Myocyte (in vitro differentiated cells): ENCODE data around the gene SENP6. TPM values are rescaled to one million over a fixed set of nuclear protein-coding genes. Genes with fewer than 3 reads are reported as not detected.
A peak's percentile ranks its signal among the peaks of the same experiment; 100 is the strongest.
"Not testable (repeated sequence)": the region's sequence is repeated elsewhere in the genome, so short reads cannot be mapped to it uniquely, and the experiment has no call there.

Source experiments
- DNase-seq: peaks from one replicate; pipeline ENCODE4 v3.0.0-alpha.2; 2012; ENCODE audit warnings: low read depth
- polyA plus RNA-seq: library from polyadenylated mRNA; unstranded; fragments of >200 nt; gene quantifications from one replicate; pipeline ENCODE4 v1.2.1, GENCODE V29; 2012; ENCODE audit warnings: missing spikeins
- total RNA-seq: library from RNA; depleted of rRNA; stranded (reverse); fragments of >200 nt; gene quantifications from 2 replicates; pipeline ENCODE4 v1.2.3, GENCODE V29; 2014

The SENP6 gene, protein sequence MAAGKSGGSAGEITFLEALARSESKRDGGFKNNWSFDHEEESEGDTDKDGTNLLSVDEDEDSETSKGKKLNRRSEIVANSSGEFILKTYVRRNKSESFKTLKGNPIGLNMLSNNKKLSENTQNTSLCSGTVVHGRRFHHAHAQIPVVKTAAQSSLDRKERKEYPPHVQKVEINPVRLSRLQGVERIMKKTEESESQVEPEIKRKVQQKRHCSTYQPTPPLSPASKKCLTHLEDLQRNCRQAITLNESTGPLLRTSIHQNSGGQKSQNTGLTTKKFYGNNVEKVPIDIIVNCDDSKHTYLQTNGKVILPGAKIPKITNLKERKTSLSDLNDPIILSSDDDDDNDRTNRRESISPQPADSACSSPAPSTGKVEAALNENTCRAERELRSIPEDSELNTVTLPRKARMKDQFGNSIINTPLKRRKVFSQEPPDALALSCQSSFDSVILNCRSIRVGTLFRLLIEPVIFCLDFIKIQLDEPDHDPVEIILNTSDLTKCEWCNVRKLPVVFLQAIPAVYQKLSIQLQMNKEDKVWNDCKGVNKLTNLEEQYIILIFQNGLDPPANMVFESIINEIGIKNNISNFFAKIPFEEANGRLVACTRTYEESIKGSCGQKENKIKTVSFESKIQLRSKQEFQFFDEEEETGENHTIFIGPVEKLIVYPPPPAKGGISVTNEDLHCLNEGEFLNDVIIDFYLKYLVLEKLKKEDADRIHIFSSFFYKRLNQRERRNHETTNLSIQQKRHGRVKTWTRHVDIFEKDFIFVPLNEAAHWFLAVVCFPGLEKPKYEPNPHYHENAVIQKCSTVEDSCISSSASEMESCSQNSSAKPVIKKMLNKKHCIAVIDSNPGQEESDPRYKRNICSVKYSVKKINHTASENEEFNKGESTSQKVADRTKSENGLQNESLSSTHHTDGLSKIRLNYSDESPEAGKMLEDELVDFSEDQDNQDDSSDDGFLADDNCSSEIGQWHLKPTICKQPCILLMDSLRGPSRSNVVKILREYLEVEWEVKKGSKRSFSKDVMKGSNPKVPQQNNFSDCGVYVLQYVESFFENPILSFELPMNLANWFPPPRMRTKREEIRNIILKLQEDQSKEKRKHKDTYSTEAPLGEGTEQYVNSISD
- 64.5 and 72.6 TPM in 2 replicates for total RNA-seq
- polyA plus RNA-seq: 20.2 TPM

DNA sequence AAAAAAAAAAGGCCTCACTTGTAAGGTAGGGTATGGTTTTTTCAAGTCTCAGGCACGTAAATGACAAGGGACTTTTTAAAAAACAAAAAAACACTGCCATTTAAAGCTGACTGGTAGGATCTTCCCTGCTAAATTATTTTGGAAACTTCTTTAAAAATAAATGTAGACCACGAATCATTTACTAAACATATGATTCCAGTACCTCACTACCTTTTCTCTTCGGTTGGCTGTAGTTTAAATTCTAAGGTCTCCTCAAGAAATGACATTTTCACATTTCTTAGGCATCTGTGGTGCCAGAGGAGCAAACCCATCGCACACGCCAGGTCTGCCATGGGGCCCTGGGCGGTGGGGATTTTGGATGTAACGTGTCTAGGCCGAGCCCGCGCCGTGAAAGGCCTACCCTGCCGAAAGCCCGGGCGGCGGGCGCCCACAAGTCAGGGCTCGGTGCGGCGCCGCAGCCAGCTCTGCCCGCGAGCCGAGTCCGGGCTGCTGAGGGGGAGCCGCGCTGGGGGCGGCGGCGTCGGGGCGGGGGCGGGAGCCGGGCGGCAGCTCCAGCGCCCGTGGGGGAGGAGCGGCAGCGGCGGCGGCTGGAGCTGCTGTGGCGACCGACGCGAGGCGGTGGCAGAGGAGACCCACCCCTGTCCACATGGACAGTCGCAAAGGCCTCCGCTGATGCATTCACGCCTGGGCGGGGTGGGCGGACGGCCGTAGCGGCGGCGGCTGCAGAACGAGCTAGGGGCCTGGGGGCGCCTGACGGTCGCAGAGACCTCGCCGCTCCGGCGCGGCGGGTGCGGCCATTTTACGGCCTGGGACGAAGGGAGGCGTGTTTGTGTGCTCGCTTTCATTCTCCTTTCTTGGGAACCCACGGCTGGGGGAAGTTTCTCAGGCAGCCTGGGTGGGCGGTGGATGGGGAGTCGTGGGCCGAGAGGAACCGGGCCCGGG, at the start of gene SENP6:
SENP6 (plus strand) TSS at position 577 of the 942 bp plus-strand sequence. CDS start 645 bp downstream, outside the sequence.
- DNase-seq: peak; percentile 89

DNA sequence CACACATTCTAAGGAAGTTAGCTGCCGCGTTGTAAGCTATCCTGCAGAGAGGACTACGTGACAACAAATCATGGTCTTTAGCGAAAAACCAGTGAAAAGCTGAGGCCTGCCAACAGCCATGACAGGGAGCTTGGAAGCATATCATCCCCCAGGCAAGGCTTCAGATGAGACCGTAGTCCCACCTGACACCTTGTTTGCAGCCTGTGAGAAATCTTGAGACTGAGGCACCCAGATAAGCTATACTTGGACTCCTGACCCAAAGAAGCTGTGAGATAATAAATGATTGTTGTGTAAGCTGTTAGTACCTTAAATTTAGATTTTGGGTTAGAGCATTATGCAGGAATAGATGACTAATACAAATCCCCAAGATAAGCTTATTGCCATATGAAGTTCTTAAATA, 45.4 kb upstream of the SENP6 start:
- DNase-seq: no peak

DNA sequence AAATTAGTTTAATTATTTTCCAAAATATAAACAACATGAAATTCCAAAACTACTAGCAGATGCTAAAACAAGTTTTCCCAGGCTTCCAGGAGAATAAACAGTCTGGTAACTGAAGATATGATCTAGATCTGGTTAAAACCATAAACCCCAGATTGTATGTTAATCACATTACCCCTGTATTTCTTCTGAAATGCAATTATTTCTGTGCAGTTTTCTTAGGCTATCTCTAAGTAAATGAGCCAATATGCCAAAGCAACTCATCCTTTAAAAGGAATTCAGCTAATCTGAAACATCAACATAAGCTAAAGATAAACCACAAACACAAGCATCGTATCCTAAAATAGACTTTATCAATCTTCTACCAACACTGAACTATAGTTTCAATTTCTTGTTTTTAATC, 44.6 kb upstream of the SENP6 start:
- DNase-seq: no peak

DNA sequence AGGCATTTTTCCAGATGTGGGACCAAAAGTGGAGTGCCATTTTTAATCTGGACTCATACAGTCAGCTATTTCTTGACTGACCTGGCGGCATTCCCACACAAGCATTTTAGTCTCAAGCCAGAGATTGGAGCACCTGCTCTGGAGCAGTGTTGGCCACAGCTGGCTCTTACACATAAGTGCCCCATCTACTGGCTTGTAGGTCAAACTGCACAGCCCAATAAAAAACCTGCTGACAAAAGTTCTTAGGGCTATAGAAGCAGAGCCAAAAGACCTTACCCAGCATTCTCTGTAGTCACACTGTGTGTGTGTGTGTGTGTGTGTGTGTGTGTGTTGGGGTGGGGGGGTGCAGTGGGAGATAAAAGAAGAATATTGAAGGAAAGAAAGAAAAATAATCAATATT, 38.6 kb upstream of the SENP6 start:
- peak; percentile 31 for DNase-seq

DNA sequence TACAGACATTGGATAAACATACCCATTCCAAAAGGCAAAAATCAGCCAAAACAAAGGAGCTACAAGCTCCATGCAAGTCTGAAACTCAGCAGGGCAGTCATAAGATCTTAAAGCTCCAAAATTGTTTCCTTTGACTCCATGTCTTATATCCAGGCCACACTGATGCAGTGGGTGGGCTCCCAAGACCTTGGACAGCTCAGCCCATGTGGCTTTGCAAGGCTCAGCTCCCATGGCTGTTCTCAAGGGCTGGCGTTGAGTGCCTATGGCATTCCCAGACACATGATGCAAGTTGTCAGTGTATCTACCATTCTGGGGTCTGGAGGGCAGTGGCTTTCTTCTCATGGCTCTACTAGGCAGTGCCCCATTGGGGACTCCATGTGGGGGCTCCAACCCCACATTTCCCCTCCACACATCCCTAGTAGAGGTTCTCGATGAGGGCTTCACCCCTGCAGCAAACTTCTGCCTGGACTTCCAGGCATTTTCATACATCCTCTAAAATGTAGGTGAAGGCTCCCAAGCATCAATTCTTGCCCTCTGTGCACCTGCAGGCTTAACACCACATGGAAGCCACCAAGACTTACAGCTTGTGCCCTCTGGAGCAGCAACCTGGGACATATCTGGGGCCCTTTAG, 35.4 kb upstream of the SENP6 start:
- no peak for DNase-seq

DNA sequence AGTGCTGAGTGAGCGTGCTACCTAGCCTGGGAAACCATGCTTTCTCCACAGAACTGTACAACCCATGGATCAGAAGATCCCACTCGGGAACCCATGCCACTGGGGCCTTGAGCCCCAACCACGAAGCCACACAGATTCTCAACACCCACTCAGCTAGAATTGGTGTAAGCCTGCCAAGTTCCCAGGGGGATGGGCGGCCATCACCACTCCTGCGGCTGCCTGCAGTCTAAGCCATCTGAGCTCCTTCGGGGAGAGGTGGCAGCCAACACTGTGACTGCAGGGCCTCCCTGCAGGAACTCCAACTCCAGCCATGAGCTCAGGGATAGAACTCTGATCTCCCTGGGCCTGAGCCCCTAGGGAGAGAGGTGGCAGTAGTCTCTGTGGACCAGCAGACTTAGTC, 33.6 kb upstream of the SENP6 start:
- DNase-seq: no peak

DNA sequence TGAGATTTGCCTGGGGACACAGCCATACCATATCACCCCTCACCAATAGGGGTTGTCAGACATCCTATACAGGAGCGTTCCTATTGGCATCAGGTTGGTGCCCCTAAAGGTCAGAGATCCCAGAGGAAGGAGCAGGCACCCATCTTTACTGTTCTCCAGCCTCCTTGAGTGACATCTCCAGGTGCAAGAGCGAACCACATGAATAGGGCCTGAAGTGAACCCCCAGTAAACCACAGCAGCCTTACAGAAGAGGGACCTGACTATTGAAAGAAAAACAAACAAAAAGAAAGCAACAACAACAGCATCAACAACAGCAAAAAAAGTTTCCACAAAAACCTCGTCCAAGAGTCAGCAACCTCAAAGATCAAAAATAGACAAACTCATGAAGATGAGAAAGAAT, 32.7 kb upstream of the SENP6 start:
- DNase-seq: peak; percentile 27

DNA sequence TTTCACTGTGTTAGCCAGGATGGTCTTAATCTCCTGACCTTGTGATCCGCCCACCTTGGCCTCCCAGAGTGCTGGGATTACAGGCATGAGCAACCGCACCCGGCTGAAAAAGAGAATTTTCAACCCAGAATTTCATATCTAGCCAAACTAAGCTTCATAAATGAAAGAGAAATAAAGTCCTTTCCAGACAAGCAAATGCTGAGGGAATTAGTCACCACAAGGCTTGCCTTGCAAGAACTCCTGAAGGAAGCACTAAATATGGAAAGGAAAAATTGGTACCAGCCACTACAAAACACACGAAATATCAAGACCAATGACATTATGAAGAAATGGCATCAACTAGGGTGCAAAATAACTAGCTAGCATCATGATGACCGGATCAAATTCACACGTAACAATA, 31.0 kb upstream of the SENP6 start:
- not testable (repeated sequence) for DNase-seq

DNA sequence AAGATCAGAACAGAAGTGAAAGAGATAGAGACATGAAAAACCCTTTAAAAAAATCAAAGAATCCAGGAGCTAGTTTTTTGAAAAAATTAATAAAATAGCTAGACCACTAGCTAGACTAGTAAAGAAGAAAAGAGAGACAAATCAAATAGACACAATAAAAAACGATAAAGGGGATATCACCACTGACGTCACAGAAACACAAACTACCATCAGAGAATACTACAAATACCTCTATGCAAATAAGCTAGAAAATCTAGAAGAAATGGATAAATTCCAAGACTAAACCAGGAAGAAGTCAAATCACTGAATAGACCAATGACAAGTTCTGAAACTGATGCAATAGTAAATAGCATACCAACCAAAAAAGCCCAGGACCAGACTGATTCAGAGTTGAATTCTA, 29.6 kb upstream of the SENP6 start:
- no peak for DNase-seq

DNA sequence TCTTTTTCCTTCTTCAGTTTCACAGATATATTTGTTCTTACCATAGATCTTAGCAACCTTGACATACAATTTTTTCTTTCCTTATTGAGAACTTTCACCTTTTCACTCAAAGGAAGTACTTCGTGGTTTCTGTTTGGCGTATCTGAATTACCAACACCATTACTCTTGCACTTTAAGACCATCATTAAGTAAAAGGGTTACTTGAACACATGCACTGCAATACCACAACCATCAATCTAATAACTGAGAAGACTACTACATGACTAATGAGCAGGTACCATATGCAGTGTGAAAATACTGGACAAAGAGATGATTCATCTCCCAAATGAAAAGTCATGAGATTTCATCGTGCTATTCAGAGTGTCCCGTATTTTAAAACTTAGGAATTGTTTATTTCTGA, 21.7 kb upstream of the SENP6 start:
- no peak for DNase-seq

DNA sequence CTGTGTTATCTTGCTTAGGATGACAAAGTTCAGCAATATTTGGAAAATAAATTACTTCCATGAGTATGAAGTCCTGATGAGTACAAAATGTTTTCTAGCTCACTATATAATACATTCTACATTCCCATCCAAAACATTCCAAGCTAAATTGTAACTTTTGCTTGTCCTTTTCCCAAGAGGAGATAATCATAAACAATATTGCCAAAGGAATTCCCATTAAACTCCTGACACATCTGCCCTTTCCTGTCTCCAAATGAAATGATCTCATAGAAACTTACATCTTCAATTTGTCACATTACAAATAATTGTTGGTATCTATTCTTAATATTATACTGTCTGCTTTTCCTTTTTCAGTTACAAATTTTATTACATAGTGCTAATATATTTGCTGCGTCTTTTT, 20.4 kb upstream of the SENP6 start:
- no peak for DNase-seq

DNA sequence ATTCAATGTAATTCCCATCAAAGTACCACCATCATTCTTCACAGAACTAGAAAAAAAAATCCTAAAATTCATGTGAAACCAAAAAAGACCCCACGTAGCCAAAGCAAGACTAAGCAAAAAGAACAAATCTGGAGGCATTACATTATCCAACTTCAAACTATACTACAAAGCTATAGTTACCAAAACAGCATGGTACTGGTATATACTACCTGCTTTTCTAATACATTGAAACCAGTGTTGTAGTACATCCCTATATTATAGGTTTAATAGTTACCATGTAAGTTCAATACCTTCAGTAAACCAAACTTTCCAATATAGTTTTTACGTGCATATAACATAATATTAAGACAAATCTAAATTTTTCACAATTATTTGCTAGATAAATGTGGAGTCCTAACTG, 17.1 kb upstream of the SENP6 start:
- DNase-seq: not testable (repeated sequence)

DNA sequence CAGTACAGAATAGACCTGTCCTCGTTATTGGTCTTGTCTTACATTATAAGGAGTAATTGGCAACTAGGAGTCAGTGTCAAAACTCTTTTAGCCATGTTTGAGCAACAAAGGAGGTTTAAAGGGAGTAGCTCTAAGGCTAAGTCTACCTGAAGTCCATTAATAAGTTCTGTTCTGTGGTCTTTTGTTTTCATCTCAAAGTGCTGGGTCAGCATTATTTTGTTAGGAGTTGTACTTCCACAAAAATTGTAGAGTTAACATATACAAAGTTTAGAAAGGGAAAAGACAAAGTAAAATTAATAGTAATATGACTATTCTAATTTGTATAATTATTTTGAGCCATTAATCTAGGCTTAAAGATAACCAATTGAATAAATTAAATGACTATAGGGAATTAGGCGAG, 12.7 kb upstream of the SENP6 start:
- no peak for DNase-seq

DNA sequence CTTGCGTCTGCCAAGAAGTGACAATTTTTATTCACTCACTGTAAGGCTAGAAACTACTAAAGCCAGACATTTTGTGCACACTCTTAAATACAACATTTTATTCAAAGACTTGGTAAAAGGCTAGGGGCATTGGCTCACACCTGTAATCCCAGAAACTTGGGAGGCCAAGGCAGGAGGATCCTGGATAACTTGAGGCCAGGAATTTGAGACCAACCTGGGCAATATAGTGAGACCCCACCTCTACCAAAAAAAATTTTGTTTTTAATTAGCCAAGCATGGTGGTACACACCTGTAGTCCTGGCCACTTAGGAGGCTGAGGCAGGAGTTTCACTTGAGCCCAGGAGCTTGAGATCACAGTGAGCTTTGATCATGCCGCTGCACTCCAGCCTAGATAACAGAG, 11.3 kb upstream of the SENP6 start:
- DNase-seq: no peak

DNA sequence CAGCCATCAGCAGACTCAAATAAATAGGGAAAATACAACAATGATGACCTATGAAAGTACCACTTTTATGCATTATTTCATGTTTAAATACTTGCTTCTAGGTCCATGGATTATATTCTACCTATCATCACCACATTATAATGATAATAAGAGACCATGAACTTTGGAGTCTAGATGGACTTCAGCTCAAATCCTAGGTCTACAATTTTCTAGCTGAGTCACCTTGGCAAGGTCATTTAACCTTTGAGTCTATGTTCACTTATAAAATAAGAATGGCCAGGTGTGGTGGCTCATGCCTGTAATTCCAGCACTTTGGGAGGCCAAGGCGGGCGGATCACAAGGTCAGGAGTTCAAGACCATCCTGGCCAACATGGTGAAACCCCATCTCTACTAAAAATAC, 5.3 kb upstream of the SENP6 start:
- DNase-seq: not testable (repeated sequence)

DNA sequence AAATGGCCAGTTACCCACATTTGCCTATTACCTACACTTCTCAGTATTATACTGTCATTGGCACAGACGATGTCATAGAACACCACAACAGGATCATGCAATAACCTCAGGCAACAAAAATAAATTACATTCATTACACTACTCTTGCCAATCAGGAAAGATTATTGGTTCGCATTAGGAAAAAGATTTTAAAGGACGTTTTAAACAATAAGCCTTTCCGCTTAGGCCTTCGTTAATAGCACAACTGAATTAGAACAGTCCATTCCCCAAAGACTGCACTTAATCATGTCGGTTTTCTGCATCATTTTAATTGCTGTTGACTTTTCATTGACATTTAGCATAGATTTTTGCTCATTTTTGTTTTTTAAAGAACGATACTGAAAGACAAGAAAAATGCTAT, 912 bp upstream of the SENP6 start:
- DNase-seq: peak; percentile 6

DNA sequence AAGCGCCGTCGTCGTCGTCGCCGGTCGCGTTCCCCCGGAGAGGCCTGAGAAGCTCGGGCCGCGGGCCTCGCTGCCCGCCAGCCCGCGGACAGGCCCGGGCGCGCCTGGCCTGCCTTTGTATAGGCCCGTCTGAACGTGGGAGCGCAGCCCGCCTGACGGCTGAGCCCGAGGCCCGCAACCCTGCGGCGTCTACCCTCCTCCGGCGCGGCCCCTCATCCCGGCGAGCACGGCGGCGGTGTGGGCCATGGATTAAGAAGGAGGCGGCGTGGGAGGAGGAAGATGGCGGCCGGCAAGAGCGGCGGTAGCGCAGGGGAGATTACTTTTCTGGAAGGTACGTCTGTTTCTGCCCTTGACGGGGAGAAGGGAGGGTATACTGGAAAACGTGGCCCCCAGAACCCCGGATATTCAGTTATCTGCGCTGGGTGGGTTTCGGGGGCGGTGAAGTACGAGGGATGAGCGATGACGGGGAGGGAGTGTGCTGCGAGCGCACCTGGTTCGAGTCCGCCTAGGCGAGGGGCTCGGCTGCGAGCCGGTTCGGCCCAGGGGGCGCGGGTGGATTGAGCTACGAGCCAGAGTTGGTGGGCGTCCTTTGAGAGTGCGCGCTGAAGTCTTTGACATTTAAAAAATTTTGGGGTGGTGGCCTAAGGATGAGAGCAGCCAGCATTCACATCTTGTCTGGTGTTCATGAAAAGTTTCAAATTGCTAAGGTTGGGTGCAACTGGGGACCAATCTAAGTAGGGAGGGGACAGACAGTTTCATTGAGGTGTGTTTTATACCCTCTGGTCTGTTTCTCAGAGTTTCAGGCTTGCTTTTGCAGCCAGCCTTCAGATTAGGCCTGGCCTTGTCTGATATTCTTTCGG, 796 bp downstream of the SENP6 start:
- peak; percentile 26 for DNase-seq

DNA sequence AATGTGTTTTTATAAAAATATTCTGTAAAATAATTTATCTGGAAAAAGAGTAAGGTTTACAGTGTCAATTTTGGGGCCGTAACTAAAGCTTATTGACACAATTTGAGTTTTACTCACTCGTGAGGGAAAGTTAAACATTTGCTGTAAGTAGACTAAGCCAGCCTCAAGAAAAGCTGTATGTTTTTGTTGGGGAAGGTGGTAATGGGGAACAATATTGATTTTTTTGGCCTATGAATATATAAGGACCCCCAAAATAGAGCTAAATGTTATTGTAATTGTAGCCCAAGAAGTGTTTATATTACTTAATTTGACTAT, 1.4 kb downstream of the SENP6 start:
- DNase-seq: no peak

DNA sequence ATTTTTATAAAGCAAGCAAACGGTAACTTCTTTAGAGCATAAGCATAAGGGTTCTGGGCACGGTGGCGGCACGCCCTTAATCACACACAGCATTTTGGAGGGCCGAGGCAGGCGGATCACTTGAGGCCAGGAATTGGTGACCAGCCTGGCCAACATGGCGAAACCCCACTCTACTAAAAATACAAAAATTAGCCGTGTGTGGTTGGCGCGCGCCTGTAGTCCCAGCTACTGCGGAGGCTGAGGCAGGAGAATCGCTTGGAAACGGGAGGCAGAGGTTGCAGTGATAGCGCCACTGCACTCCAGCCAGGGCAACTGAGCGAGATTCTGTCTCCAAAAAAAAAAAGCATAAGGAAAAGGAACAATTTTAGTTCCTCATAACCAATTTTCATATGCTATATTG, 2.6 kb downstream of the SENP6 start:
- DNase-seq: no peak
